PC-9 (cell line): Measurements from ENCODE around the gene CXCR5.

Source experiments
- EZH2 ChIP-seq: fragments of 200-600 bp; sonication (generic); IDR thresholded peaks from 2 replicates; pipeline ENCODE4 v1.8.0; 2017; ENCODE audit warnings: antibody characterized with exemption, low read depth
- TF ChIP-seq, protein P1 (sequence below): fragments of 200-600 bp; sonication (generic); conservative IDR thresholded peaks from 2 replicates; pipeline ENCODE4 v1.6.1; 2017; ENCODE audit warnings: mixed run types, antibody characterized with exemption, mild to moderate bottlenecking, moderate library complexity

GRCh38 chr11:118909619-118910308, 26.1 kb downstream of the CXCR5 start:
- TF ChIP-seq EZH2 = no peak
- TF ChIP-seq, protein P1, sequence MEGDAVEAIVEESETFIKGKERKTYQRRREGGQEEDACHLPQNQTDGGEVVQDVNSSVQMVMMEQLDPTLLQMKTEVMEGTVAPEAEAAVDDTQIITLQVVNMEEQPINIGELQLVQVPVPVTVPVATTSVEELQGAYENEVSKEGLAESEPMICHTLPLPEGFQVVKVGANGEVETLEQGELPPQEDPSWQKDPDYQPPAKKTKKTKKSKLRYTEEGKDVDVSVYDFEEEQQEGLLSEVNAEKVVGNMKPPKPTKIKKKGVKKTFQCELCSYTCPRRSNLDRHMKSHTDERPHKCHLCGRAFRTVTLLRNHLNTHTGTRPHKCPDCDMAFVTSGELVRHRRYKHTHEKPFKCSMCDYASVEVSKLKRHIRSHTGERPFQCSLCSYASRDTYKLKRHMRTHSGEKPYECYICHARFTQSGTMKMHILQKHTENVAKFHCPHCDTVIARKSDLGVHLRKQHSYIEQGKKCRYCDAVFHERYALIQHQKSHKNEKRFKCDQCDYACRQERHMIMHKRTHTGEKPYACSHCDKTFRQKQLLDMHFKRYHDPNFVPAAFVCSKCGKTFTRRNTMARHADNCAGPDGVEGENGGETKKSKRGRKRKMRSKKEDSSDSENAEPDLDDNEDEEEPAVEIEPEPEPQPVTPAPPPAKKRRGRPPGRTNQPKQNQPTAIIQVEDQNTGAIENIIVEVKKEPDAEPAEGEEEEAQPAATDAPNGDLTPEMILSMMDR = no peak
